ENCODE data around the gene MREG.

The MREG gene

GRCh38 chr2:215940645-215941184, 72.6 kb downstream of the MREG start:
- POLR2A ChIA-PET: no interaction called here
- TF ChIP-seq ZNF140 (tag by site-specific recombination; IDR thresholded peaks at IDR 0.05): no peak
- no peak for TF ChIP-seq ZNF398 (tag by site-specific recombination; IDR thresholded peaks at IDR 0.05)
- TF ChIP-seq TCF7L2 (IDR thresholded peaks at IDR 0.05; ENCODE audit: borderline replicate concordance, low read depth, low read length): no peak
- no peak for TF ChIP-seq ZNF521 (tag by site-specific recombination; IDR thresholded peaks at IDR 0.05)
- TF ChIP-seq ZNF157 (tag by site-specific recombination; IDR thresholded peaks at IDR 0.05): no peak
- TF ChIP-seq KLF1 (tag by site-specific recombination; IDR thresholded peaks at IDR 0.05): no peak
- no peak for TF ChIP-seq ZNF23 (tag by site-specific recombination; IDR thresholded peaks at IDR 0.05; ENCODE audit: borderline replicate concordance)
- TF ChIP-seq PRDM10 (tag by site-specific recombination; IDR thresholded peaks at IDR 0.05): no peak
- TF ChIP-seq ZNF544 (tag by site-specific recombination; IDR thresholded peaks at IDR 0.05): no peak
- no peak for TF ChIP-seq ZNF404 (tag by site-specific recombination; IDR thresholded peaks at IDR 0.05)
- no peak for TF ChIP-seq ZNF488 (tag by site-specific recombination; IDR thresholded peaks at IDR 0.05)
- TF ChIP-seq ZNF16 (tag by site-specific recombination; IDR thresholded peaks at IDR 0.05; ENCODE audit: low read depth): no peak
- no peak for TF ChIP-seq ZBTB44 (tag by site-specific recombination; IDR thresholded peaks at IDR 0.05)
- no peak for TF ChIP-seq GLI4 (tag by site-specific recombination; IDR thresholded peaks at IDR 0.05)
- Histone ChIP-seq H3K4me1 (ENCODE audit: control insufficient read depth, insufficient read depth, low read length) (no peaks in the 10 kb centered on the region), H3K9me3 (ENCODE audit: control insufficient read depth, insufficient read depth, low read depth, low read length) (no peaks in the 10 kb centered on the region), H3K36me3 (ENCODE audit: control insufficient read depth in 2 of 2, insufficient read depth in 1 of 2, low read length in 2 of 2) (peaks cover 6 to 29% of the 10 kb centered on the region in 2 experiments; a peak in 2 of 3 replicates), H3K4me3 (ENCODE audit: low read depth, low read length) (no peak overlapping the region), H3K27ac (ENCODE audit: extremely low read depth, low read depth, low read length) (no peak overlapping the region)
- CTCF ChIA-PET: no interaction called here

GRCh38 chr2:215937190-215937589, 76.2 kb downstream of the MREG start:
- POLR2A ChIA-PET: no interaction called here
- Histone ChIP-seq H3K4me1 (ENCODE audit: control insufficient read depth, insufficient read depth, low read length) (no peaks in the 10 kb centered on the region), H3K4me3 (ENCODE audit: low read depth, low read length) (no peak overlapping the region), H3K36me3 (ENCODE audit: control insufficient read depth in 2 of 2, insufficient read depth in 1 of 2, low read length in 2 of 2) (peaks cover 6 to 12% of the 10 kb centered on the region in 2 experiments; a peak in 2 of 3 replicates), H3K9me3 (ENCODE audit: control insufficient read depth, insufficient read depth, low read depth, low read length) (no peaks in the 10 kb centered on the region), H3K27ac (ENCODE audit: extremely low read depth, low read depth, low read length) (no peak overlapping the region)
- no peak for TF ChIP-seq ZSCAN18 (tag by site-specific recombination; IDR thresholded peaks at IDR 0.05)
- no peak for TF ChIP-seq ZSCAN16 (tag by site-specific recombination; IDR thresholded peaks at IDR 0.05)
- CTCF ChIA-PET: interaction anchor here (0.6 to 0.7 kb wide), 2 partner anchors 479 to 932 kb away, joined by 4 read pairs; no protein-coding TSS in a partner anchor

Measured in HEK293 (cell line).